HG03060 (cell line): ENCODE results near the gene BCL7C.
A peak's percentile ranks its signal among the peaks of the same experiment; 100 is the strongest.

Experiments
- ATAC-seq: cut with Tn5 transposase; IDR thresholded peaks from one replicate; pipeline ENCODE4 v1.9.1; 2021; ENCODE audit warnings: low read depth, moderate number of reproducible peaks; ENCODE audit not compliant: unreplicated experiment

The BCL7C gene

GRCh38 chr16:30922960-30923535, 29.2 kb upstream of the BCL7C start:
- ATAC-seq: peak; percentile 51

GRCh38 chr16:30922420-30922959, 28.6 kb upstream of the BCL7C start:
- ATAC-seq: peak; percentile 59

DNA sequence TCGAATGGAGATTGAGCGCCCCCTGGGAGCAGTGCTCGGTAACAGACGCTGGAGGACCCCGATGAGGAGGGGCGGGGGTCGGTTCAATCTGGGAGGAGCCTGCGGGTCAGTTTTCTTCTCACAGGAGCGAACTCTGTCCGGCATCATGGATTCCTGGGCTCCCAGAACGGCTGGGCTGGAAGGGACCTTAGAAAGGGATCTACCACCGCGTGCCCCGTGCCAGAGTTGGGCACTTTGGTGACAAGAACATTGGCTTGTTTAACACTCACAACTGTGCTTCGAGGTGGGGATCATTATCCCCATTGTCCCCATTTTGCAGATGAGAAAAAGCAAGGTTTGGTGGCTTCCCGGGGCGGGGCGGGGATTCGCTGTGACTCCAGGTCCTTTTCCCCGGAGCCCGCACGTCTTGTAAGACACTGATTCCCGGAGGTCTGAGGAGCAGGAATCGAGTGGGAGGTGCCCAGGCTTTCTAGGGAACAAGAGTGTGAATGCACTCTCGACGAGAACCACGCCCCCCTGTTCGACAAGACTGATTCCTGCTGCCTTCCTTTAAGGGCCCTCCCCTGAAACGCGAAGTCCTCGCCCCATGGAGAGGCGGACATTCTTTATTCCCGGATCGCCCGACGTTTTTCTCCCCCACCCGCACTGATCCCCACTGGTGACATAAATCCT, 28.0 kb upstream of the BCL7C start:
- no peak for ATAC-seq

- no peak for ATAC-seq
Measured at GRCh38 chr16:30921459-30921747, 27.5 kb upstream of the BCL7C start.

DNA sequence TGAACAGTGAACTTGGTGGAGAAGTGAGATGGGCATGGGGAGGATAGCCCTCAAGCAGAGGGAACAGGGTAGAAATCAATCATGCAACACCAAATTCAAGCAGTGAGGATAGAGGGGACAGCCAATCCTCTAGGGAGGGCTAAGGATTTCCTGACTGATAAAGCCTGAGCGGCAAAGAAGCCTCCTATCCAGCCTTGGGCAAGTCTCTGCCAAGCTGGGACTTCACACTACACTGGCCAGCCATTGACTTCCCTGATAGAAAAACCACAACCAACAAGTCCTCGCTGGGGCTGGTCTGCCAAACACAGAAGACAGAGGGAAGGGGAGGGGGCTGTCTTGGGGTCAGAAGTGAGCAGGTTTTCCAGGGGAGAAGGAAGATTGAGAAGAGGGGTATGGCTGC, 27.0 kb upstream of the BCL7C start:
- ATAC-seq: no peak

- no peak for ATAC-seq
Measured at GRCh38 chr16:30918614-30919013, 24.7 kb upstream of the BCL7C start.

GRCh38 chr16:30914830-30915229, 21.0 kb upstream of the BCL7C start:
- no peak for ATAC-seq

DNA sequence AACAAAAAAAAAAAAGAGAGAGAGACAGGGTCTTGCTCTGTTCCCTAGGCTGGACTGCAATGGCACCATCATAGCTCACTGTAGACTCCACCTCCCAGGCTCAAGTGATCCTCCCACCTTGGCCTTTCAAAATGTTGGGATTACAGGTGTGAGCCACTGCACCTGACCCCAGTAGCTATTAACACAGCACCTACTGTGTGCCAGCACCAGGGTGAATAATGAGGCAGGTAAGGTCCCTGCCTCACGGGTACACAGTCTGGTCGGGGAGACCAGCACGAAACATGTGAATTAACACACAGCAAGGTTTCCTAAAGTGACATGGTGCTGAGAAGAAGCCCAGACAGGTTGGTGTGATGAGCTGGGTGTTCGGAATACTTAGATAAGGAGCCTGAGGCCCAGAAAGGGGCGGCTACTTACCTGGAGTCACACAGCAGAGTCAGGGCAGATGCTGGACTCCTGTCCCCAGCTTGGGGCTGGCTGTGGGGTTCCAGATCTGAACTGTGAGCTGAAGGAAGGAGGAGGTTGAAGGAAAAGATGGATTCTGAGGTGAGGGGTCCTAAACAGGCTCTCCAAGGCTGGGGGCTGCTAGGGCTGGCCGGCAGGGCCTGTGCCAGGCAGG, 19.0 kb upstream of the BCL7C start:
- no peak for ATAC-seq

DNA sequence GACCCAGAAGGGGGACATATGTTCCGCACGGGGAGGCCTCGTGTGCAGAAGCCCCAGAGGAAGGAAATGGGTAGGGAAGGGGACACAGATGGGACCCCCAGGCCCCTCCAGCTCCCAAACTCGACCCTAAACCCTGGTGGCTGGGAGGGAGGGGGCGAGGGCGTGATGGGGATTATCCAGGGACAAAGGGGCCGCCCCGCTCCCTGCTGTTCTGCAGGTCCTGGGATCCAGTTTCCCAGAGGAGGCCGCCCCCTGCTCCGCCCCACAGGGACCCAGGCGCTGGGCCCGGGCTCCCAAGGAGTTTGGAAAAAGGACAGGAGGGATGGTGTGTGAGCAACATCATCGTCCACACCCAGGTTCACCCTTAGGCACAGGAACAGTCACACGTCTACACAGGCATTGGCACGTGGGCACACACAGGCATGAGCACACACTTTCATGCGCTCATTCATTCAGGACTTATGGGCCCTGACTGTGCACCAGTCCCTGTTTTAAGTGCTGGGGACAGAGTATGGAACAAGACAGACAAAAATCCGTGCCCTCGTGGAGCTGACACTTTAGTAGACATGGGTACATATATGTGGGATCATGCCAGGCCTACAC, 16.7 kb upstream of the BCL7C start:
- no peak for ATAC-seq

DNA sequence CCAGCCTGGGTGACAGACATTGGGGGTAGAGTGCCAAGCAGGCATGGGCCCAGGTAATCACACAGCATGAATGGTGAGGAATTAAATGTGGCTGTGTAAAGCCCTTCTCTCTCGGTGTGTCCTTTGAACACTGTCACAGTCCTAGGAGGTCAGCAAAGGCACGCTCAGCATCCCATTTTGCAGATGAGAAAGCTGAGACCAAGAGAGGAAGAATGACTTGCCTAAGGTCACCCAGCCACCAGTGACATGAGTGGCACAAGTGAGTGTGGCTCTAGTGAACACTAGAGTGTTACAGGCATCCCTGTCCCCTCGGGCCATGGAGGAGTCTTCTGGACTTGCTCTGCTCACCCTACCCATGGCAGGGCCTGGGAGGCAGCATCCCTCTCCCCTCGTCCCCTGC, 13.2 kb upstream of the BCL7C start:
- ATAC-seq: no peak

GRCh38 chr16:30904114-30904780, 10.4 kb upstream of the BCL7C start:
- no peak for ATAC-seq

- no peak for ATAC-seq
Measured at GRCh38 chr16:30903596-30903995, 9.7 kb upstream of the BCL7C start.

GRCh38 chr16:30903002-30903401, 9.1 kb upstream of the BCL7C start:
- ATAC-seq: no peak

- no peak for ATAC-seq
Measured at GRCh38 chr16:30902029-30902972, 8.4 kb upstream of the BCL7C start.

DNA sequence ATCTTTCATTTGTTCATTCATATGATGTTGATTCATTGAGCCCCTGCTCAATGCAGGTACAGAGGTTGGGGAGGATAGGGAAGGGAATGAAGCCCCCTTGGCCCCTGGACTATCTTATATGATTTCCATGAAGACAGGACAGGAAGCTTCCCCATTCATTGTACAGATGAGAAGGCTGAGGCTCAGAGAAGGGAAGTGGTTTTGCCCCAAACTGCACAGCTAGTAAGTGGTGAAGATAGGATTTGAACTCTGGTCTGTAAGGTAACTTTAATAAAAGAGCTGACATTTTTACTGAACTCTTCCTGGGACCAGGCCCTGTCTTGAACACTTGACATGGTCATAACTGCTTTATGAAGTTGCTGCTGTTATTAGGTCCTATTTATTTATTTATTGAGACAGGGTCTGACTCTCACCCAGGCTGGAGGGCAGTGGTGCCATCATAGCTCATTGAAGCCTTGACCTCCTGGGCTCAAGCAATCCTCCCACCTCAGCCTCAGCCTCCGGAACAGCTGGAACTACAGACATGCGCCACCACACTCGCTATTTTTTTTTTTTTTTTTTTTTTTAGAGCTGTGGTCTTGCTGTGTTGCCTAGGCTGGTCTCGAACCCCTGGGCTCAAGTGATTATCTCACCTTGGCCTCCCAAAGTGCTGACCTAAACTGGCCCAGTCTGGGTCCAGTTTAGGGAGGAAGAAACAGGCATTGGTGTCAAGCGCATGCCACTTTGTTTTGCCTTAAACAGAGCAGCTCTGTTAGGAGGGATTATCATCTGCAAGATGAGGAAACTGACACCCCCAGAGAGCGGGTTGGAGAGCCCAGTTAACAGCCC, 7.5 kb upstream of the BCL7C start:
- no peak for ATAC-seq

DNA sequence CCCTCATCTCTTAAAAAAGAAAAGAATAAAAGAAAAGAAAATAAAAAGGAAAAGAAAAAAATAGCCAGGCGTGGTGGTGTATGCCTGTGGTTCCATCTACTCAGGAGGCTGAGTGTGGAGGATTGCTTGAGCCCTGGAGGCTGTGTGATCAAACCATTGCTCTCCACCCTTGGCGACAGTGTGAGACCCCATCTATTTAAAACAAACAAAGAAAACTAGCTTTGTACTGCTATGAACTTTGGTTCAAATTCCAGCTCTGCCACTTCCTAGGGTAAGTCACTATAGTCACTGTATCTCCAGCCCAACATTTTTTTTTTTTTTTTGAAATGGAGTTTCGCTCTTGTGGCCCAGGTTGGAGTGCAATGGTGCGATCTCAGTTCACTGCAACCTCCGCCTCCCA, 6.7 kb upstream of the BCL7C start:
- no peak for ATAC-seq

- no peak for ATAC-seq
Measured at GRCh38 chr16:30899794-30900193, 5.9 kb upstream of the BCL7C start.

- ATAC-seq: no peak
Measured at GRCh38 chr16:30896889-30897733, 3.2 kb upstream of the BCL7C start.
